T follicular helper cell (primary cell): ENCODE results near the gene RPIA.
"Not testable (repeated sequence)": the region's sequence is repeated elsewhere in the genome, so short reads cannot be mapped to it uniquely, and the experiment has no call there.

ENCODE experiments used
- DNase-seq: peaks from one replicate; pipeline ENCODE4 v3.0.0-alpha.2; 2020; ENCODE audit warnings: low read depth

The RPIA gene

DNA sequence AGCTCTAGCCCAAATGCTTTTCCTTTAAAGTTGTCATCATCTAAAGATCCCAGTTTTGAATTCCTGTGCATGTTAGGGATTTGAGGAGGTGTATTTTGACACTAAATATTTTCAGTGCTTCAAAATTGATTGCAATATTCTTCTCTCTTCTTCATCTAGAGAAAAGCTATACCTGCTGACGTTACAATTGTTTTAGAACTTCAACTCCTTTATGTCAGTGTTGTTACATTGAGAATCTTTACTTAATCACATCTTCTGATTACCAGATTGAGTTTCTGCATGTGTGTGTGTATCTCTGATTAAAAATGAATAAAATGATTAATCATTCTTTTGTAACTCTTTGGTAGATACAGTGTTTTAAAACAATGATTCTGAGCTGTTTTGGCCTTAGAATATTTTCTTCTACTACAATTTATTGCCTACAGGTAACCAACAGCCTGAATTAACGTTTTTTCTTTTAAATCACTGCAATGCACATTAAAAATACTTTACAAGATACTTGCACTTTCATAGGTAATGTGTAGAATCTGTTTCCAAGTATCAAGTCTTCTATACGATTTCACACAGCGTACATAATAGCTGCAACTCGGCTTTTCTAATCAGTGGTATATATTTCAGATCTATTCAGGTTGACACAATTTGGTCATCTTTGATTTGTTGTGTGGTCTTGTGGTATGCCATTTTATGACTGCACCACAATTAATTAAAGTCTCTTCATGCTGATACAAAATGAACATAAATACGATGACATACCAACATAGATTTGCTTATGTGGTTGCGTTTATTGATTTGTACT is 82.0 kb downstream of the RPIA start:
- not testable (repeated sequence) for DNase-seq

DNA sequence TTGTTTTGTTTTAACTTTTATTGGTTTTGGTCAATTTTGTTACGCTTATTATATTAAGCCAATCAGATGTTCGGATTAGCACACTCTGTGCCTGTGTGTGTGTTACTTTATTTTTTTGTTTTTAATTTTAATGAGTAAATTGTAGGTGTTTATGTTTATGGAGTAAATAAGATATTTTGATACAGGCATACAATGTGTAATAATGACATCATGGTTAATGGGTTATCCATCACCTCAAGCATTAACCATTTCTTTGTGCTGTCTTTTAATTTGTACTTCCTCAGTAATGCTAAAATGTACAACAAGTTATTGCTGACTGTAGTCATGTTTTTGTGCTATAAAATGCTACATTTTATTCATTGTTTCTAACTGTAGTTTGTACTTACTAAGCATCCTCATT is 97.7 kb downstream of the RPIA start:
- DNase-seq: not testable (repeated sequence)

DNA sequence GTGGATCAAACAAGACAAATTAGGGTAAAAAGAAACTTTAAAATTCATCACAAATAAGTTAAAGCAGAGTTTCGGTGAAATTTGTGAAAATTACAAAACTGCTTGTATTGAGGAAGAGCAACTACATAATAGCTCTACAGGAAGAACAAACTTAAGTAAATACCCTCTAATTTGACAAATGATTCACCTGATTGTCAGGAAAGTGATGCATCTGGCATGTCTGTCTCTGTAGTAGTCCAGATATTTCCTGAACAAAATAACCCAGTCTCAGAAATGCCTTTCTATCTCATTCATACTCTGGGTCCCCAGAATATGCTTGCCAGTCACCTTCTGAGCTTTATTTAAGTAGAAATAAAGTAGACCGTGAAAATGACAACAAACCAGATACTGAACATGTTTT is 104.5 kb downstream of the RPIA start:
- not testable (repeated sequence) for DNase-seq

DNA sequence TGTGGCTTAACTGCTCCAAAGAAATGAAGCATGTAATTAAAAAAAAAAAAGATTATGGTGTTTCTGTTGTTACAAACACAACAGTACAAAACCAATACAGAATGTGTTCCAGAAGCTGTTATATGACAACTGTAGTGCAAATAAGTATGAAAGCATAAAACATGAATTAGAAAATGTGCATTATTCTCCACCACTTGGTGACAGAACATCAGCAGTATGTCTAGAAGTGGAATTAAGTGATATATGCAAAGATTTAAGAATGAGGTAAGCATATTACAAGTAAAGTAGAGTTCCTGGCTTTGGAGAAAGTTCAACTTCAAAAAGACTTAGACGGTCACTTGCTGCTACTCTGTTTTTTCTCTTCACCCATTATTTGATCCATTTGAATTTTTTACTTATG is 105.0 kb downstream of the RPIA start:
- DNase-seq: not testable (repeated sequence)

DNA sequence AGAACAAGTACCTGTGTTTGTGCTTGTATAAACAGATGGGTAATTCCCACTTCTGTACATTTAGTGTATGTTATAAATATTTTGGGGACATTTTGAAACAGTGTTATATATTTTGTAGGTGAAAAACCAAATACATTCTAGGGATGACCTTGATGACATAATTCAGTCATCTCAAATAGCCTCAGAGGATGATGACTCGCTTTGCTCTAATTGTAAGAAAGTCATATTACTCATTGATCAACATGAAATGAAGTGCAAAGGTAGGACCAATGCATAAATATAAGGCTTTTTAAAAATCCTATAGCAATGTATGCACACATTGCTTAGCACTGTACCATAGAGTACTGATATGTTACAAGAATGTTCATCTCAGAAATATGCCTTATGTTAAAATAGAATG is 105.7 kb downstream of the RPIA start:
- DNase-seq: not testable (repeated sequence)
